Measurements from ENCODE around the gene EXOG.

DNA sequence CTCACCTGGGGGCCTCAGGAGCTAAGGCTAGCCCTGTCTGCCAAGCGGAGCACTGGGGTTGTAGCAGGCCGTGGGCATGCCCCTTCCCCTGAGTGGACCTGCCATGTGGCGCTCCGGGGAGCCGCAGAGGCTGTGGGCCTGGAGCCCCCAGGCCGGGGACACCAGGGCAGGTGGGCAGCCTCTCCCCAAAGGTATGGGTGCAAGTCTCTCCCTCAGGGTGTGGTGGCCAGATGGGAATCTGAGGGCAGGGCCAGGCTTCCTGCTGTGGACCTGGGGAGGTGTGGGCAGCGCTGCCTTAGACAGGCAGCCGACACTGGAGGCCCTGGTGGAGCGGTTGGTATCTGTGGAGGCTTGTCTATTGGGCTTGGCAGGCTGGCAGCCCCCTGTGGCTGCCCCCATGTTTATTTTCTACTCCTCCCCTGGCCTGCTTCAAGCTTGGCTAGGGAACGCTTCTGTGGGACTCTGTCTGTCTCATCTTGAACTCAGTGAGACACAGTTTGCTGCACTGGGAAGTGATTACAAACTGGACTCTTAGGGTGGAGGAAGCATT, 36.6 kb upstream of the EXOG start:
- TF ChIP-seq EZH2 (IDR thresholded peaks at IDR 0.05; ENCODE audit: borderline replicate concordance), result no peak
- TF ChIP-seq, protein P1, sequence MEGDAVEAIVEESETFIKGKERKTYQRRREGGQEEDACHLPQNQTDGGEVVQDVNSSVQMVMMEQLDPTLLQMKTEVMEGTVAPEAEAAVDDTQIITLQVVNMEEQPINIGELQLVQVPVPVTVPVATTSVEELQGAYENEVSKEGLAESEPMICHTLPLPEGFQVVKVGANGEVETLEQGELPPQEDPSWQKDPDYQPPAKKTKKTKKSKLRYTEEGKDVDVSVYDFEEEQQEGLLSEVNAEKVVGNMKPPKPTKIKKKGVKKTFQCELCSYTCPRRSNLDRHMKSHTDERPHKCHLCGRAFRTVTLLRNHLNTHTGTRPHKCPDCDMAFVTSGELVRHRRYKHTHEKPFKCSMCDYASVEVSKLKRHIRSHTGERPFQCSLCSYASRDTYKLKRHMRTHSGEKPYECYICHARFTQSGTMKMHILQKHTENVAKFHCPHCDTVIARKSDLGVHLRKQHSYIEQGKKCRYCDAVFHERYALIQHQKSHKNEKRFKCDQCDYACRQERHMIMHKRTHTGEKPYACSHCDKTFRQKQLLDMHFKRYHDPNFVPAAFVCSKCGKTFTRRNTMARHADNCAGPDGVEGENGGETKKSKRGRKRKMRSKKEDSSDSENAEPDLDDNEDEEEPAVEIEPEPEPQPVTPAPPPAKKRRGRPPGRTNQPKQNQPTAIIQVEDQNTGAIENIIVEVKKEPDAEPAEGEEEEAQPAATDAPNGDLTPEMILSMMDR (IDR thresholded peaks at IDR 0.05; ENCODE audit: poor library complexity), result no peak
